ENCODE results near the gene MICU1.

Gene MICU1

DNA sequence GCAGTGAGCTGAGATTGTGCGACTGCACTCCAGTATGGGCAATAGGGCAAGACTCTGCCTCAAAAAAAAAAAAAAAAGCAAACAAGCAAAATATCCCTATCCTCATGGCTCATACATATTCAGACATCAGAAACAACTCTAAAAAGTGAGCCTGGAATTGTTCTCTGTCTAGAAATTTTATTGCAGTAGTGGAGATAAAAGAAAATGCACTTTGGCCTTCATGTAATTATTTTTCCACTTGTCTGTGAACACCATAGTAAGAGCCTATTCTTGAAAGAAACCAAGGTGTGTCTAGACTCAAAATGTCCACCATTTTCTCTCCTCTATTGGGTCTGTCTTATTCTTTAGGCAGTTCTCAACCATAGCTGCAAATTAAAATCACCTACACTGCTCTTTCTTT, 35.6 kb upstream of the MICU1 start:
- H3K4me3 ChIP-seq (ENCODE audit: low read depth, low read length) = no peak overlapping the region
- TF ChIP-seq, protein P1, sequence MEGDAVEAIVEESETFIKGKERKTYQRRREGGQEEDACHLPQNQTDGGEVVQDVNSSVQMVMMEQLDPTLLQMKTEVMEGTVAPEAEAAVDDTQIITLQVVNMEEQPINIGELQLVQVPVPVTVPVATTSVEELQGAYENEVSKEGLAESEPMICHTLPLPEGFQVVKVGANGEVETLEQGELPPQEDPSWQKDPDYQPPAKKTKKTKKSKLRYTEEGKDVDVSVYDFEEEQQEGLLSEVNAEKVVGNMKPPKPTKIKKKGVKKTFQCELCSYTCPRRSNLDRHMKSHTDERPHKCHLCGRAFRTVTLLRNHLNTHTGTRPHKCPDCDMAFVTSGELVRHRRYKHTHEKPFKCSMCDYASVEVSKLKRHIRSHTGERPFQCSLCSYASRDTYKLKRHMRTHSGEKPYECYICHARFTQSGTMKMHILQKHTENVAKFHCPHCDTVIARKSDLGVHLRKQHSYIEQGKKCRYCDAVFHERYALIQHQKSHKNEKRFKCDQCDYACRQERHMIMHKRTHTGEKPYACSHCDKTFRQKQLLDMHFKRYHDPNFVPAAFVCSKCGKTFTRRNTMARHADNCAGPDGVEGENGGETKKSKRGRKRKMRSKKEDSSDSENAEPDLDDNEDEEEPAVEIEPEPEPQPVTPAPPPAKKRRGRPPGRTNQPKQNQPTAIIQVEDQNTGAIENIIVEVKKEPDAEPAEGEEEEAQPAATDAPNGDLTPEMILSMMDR (IDR thresholded peaks at IDR 0.05; ENCODE audit: borderline replicate concordance, insufficient read depth, low read depth, low read length) = no peak

DNA sequence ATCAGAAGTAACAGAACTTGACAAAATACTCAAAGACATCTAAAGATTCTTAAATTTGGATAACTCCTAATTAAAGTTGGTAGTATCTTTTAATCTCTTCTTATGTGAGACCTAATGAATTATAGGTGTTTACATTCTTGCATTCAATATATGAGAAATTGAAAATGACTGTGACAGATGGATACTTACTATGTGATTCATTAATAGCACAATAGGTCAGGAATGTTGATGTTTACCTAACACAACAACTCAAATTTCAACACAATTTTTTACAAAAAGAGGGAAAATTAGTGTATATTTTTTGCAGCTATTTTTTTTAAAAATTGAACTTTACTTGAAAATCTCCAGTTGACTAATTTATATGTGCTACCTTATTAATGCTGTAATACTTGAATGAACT, 34.3 kb upstream of the MICU1 start:
- TF ChIP-seq, protein P1 (IDR thresholded peaks at IDR 0.05; ENCODE audit: borderline replicate concordance, insufficient read depth, low read depth, low read length) = no peak
- H3K4me3 ChIP-seq (ENCODE audit: low read depth, low read length) = no peak overlapping the region

DNA sequence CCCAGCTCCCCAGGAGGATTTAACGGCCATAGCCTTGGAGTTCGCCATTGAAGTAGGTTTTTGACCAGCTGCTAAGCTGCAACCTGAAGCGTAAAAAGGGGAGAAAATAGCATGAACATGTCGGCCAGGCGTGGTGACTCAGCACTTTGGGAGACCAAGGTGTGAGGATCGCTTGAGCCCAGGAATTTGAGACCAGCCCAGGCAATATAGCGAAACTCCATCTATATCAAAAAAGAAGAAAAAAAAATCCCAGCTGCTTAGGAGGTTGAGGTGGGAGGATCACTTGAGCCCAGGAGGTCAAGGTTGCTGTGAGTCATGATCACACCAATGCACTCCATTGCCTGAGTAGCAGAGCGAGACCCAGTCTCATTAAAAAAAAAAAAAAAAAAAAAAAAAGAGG, 33.8 kb upstream of the MICU1 start:
- no peak overlapping the region for H3K4me3 ChIP-seq (ENCODE audit: low read depth, low read length)
- TF ChIP-seq, protein P1 (IDR thresholded peaks at IDR 0.05; ENCODE audit: borderline replicate concordance, insufficient read depth, low read depth, low read length) = no peak

DNA sequence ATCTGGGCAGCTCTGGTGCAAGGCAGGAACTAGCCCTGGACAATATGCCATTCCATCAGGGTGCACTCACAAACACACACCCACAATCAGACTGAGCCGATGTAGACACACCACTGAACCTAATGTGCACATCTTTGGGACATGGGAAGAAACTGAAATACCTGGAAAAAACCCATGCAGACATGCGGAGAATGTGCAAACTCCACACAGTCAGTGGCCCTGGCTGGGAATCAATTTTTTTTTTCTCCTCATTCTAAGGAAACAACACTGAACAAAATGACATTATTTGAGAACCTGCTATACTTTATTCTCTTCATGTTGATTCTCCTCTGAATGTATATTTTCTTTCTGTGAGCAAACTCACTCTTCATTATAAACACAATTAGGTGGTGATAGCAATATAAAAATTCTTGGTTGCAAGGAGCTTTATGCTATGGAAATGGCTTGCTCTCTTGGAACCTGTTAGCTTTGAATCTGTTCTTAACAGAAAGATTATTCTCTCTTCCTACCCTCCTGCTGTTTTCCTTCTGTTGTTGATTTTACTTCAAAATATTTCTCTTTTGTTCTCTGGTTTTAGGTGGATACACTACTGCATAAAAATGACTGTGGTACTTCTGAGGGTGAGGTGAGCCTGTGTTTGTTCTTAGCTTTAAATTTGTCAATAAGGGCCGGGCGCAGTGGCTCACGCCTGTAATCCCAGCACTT, 33.0 kb upstream of the MICU1 start:
- TF ChIP-seq, protein P1 (IDR thresholded peaks at IDR 0.05; ENCODE audit: borderline replicate concordance, insufficient read depth, low read depth, low read length) = no peak
- no peak overlapping the region for H3K4me3 ChIP-seq (ENCODE audit: low read depth, low read length)

DNA sequence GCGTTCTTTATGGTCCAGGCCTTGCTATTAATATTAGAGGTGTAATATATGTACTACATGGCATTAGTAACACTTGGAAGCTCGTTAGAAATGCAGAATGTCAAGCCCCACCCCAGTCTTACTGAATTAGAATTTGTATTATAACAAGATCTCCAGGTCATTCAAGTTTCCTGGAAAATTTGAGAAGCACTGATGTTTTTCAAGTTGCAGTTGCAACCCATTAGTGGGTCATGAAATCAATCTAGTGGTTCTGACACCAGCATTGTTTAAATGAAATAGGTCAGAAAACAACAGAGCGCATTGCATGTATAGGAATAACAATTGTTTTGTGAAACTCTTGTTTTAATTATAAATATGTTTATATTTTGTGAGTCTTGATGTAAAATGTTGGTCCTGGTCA, 28.8 kb upstream of the MICU1 start:
- H3K4me3 ChIP-seq (ENCODE audit: low read depth, low read length) = no peak overlapping the region
- TF ChIP-seq, protein P1 (IDR thresholded peaks at IDR 0.05; ENCODE audit: borderline replicate concordance, insufficient read depth, low read depth, low read length) = no peak

DNA sequence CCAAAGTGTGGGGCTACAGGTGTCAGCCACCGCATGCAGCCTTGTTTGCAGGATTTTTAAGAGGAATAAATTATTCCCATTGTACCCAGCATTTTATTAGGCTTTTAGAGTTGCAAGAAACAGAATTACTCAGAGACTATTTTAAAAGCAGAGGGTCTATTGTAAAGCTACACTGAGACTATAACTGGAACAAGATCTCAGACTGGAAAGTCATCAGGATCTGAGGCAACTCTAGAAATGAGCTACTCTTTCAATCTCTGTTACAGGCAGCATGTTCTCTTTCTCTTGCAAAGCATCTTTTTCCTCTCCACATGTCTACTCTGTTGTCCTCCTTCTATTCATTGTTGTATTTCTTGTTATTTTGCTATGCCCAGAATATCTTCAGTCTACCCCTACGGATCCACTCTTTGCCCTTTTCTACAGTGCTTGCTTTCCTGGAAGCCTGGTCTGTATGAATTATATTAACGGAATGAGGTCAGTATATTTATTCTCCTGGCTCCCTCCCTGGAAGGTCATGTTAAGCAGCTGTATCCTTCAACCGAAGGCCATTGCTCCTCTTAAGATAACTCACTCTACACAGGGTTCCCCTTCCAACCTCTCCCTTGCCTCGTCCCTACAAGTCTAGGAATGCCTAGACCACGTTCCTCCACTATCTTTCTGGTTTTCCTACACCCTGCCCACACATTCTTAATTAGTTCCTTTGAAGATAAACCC, 27.7 kb upstream of the MICU1 start:
- H3K4me3 ChIP-seq (ENCODE audit: low read depth, low read length) = no peak overlapping the region
- TF ChIP-seq, protein P1 (IDR thresholded peaks at IDR 0.05; ENCODE audit: borderline replicate concordance, insufficient read depth, low read depth, low read length) = no peak

DNA sequence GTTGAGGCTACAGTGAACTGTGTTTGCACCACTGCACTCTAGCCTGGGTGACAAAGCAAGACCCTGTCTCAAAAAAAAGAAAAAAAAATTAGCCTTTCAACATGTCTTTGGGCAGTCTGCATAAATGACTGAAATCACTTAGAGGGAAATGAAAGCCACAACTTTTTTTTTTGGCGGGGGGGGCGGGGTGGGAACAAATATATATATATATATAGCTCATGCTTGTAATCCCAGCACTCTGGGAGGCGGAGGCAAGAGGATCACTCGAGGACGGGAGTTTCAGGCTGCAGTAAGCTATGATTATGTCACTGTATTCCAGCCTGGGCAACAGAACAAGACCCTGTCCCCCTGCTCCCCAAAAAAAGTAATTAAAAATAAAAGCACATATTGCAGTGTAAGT, 23.4 kb upstream of the MICU1 start:
- TF ChIP-seq, protein P1 (IDR thresholded peaks at IDR 0.05; ENCODE audit: borderline replicate concordance, insufficient read depth, low read depth, low read length) = no peak
- no peak overlapping the region for H3K4me3 ChIP-seq (ENCODE audit: low read depth, low read length)
